Neural progenitor cell (in vitro differentiated cells): ENCODE measurements around the gene SDHA. TPM values are rescaled to one million over a fixed set of nuclear protein-coding genes. Genes with fewer than 3 reads are reported as not detected.

Source experiments
- DNase-seq: peaks from one replicate; pipeline ENCODE4 v3.0.0-alpha.2; 2016; ENCODE audit warnings: low spot score
- H2AFZ ChIP-seq: fragments of 200-600 bp; sonication (generic); replicated peaks from 2 replicates; pipeline ENCODE4 v1.6.1; 2016; ENCODE audit warnings: antibody characterized with exemption
- H3F3A ChIP-seq: fragments of 200-600 bp; sonication (generic); 2 replicates; pipeline ENCODE4 v1.6.1; 2016; ENCODE audit warnings: antibody characterized with exemption, low read depth
- H3K27ac ChIP-seq: fragments of 200-600 bp; sonication (generic); 2 replicates; pipeline ENCODE4 v1.5.1; 2016; ENCODE audit warnings: mild to moderate bottlenecking
- H3K27me3 ChIP-seq: fragments of 200-600 bp; sonication (generic); 2 replicates; pipeline ENCODE4 v1.6.1; 2016; ENCODE audit warnings: mild to moderate bottlenecking, moderate library complexity
- H3K36me3 ChIP-seq: fragments of 200-600 bp; sonication (generic); 2 replicates; pipeline ENCODE4 v1.5.1; 2016
- H3K4me1 ChIP-seq: fragments of 200-600 bp; sonication (generic); 2 replicates; pipeline ENCODE4 v1.6.1; 2016; ENCODE audit warnings: mixed run types
- H3K4me2 ChIP-seq: fragments of 200-600 bp; sonication (generic); 2 replicates; pipeline ENCODE4 v1.6.1; 2016
- H3K4me3 ChIP-seq: fragments of 200-600 bp; sonication (generic); 2 replicates; pipeline ENCODE4 v1.5.1; 2016
- H3K79me2 ChIP-seq: fragments of 200-600 bp; sonication (generic); 2 replicates; pipeline ENCODE4 v1.6.1; 2016; ENCODE audit warnings: low read depth
- H3K9ac ChIP-seq: fragments of 200-600 bp; sonication (generic); 2 replicates; pipeline ENCODE4 v1.6.1; 2016
- H3K9me3 ChIP-seq: fragments of 200-600 bp; sonication (generic); 2 replicates; pipeline ENCODE4 v1.5.1; 2016; ENCODE audit warnings: low read depth
- H4K20me1 ChIP-seq: fragments of 200-600 bp; sonication (generic); 2 replicates; pipeline ENCODE4 v1.6.1; 2016; ENCODE audit warnings: low read depth
- H3K27ac Mint-ChIP-seq: 3 replicates; pipeline ENCODE4 v1.8.0; 2021; ENCODE audit warnings: mixed read lengths
- H3K27me3 Mint-ChIP-seq: 2 replicates; pipeline ENCODE4 v1.8.0; 2022; ENCODE audit warnings: low read depth, mild to moderate bottlenecking, inconsistent platforms, moderate library complexity, mixed read lengths; ENCODE audit not compliant: insufficient read depth
- H3K36me3 Mint-ChIP-seq: 3 replicates; pipeline ENCODE4 v1.8.0; 2021; ENCODE audit warnings: mixed read lengths
- H3K4me1 Mint-ChIP-seq: 3 replicates; pipeline ENCODE4 v1.8.0; 2021; ENCODE audit warnings: mixed read lengths
- H3K4me3 Mint-ChIP-seq: 3 replicates; pipeline ENCODE4 v1.8.0; 2021; ENCODE audit warnings: mild to moderate bottlenecking, moderate library complexity, mixed read lengths
- H3K9me3 Mint-ChIP-seq: 3 replicates; pipeline ENCODE4 v1.8.0; 2020; ENCODE audit warnings: mixed read lengths
- CTCF ChIP-seq: fragments of 200-600 bp; sonication (generic); IDR thresholded peaks from 2 replicates; pipeline ENCODE4 v1.5.1; 2017; ENCODE audit warnings: antibody characterized with exemption, mild to moderate bottlenecking
- EZH2 ChIP-seq: fragments of 200-600 bp; sonication (generic); IDR thresholded peaks from 2 replicates; pipeline ENCODE4 v1.6.1; 2017; ENCODE audit warnings: antibody characterized with exemption, mild to moderate bottlenecking, moderate library complexity
- EZH2phosphoT487 ChIP-seq: fragments of 200-600 bp; sonication (generic); IDR thresholded peaks from 2 replicates; pipeline ENCODE4 v1.6.1; 2017; ENCODE audit warnings: antibody characterized with exemption
- total RNA-seq: library from RNA; depleted of rRNA; stranded (reverse); fragments of >200 nt; gene quantifications from 2 replicates; pipeline ENCODE4 v1.2.3, GENCODE V29; 2015; ENCODE audit warnings: low replicate concordance

The SDHA gene
- total RNA-seq, 1 donor from 2014 or later: 47.1 TPM

DNA sequence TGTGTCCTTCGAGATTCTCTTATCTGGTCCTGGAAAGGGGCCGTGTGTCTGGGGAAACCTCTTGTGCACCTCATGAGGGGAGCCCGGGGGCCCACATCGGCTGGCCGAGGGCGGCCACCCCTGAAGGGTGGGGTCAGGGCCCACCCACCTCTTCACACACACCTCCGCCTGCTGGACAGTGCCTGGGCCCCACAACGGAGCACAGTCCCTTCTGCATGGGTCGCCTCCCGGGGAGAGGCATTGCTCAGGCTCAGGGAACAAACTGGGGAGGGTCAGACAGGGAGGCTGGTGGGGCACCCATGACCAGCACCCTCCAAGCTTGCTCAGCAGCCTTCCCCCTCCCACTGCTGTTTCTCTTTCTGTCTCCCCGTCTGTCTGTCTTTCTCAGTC is 28.1 kb upstream of the SDHA start:
- Histone ChIP-seq H3K9ac (no peak overlapping the region), H3F3A (no peaks in the 10 kb centered on the region), H3K9me3 (no peaks in the 10 kb centered on the region), H2AFZ (no peak overlapping the region), H3K27me3 (no peaks in the 10 kb centered on the region), H3K4me2 (no peak overlapping the region), H3K27ac (no peak overlapping the region), H3K4me3 (no peak overlapping the region), H3K36me3 (no peaks in the 10 kb centered on the region), H3K79me2 (no peaks in the 10 kb centered on the region), H3K4me1 (no peaks in the 10 kb centered on the region), H4K20me1 (peaks cover 16% of the 10 kb centered on the region)
- Mint-ChIP-seq H3K36me3 (no peaks in the 10 kb centered on the region), H3K27ac (no peak overlapping the region), H3K4me3 (no peak overlapping the region), H3K9me3 (no peaks in the 10 kb centered on the region), H3K4me1 (peaks cover 12% of the 10 kb centered on the region), H3K27me3 (peaks cover 5% of the 10 kb centered on the region)
- TF ChIP-seq EZH2 (no peak), EZH2phosphoT487 (no peak), CTCF (no peak)
- no peak for DNase-seq

GRCh38 chr5:190366-191035 is 27.6 kb upstream of the SDHA start:
- peaks cover 5% of the 10 kb centered on the region for H3K27me3 Mint-ChIP-seq
- no peaks in the 10 kb centered on the region for H3K27me3 ChIP-seq
- no peak overlapping the region for H2AFZ ChIP-seq
- H3K27ac Mint-ChIP-seq: no peak overlapping the region
- H4K20me1 ChIP-seq: peaks cover 16% of the 10 kb centered on the region
- H3K9me3 ChIP-seq: no peaks in the 10 kb centered on the region
- H3K4me1 Mint-ChIP-seq: peaks cover 15% of the 10 kb centered on the region
- TF ChIP-seq EZH2: no peak
- TF ChIP-seq CTCF: no peak
- TF ChIP-seq EZH2phosphoT487: no peak
- H3K27ac ChIP-seq: no peak overlapping the region
- H3F3A ChIP-seq: no peaks in the 10 kb centered on the region
- H3K4me3 Mint-ChIP-seq: no peak overlapping the region
- no peaks in the 10 kb centered on the region for H3K4me1 ChIP-seq
- H3K9ac ChIP-seq: no peak overlapping the region
- no peaks in the 10 kb centered on the region for H3K9me3 Mint-ChIP-seq
- no peak overlapping the region for H3K4me2 ChIP-seq
- H3K4me3 ChIP-seq: no peak overlapping the region
- DNase-seq: no peak
- H3K79me2 ChIP-seq: no peaks in the 10 kb centered on the region
- no peaks in the 10 kb centered on the region for H3K36me3 ChIP-seq
- no peaks in the 10 kb centered on the region for H3K36me3 Mint-ChIP-seq

DNA sequence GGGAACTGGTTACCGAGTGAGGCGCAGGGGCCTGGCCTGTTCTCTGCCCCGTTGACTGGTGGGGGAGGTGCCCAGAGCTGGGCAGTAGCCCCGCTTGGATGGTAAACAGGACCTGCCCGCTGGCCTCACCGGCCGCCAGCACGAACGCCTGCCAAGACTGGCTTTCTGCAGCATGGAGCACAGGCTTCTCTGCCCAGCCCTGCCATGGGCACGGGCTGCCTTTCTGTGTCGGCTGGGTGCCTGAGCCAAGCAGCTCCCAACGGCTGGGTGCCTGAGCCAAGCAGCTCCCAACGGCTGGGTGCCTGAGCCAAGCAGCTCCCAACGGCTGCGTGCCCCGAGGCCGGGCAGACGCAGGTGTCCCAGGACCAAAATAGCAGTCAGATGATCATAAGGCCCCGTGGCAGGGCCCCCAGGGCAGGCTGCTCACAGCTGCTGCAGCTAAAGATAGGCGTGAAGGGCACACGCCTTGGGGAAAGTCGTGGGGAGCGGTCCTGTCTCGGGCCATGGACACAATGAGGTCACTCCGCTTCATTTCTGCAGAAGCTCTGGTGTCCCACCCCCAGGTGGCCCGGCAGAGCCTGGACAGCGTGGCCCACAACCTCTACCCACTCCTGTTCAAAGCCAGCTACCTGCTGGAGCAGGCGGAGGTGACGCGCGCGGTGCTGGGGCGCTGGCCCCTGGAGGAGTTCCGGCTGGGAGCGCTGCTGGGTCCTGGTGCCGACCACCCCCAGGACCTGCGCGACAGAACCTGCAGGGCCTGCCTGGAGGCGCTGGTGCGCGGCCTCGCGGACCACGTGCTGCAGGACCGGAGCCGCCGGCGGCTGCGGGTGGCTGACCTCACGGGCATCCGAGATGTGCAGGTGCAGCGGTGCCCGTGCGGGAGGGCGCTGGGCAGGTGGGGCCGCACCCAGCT is 26.8 kb upstream of the SDHA start, which contains the start of gene LRRC14B:
Gene LRRC14B, plus strand, starts transcription at position 460 of the 913 bp plus-strand sequence. Its CDS starts 44 bp downstream, at position 504.
- no peak for DNase-seq
- Histone ChIP-seq H3K27me3 (no peaks in the 10 kb centered on the region), H3K4me1 (no peaks in the 10 kb centered on the region), H3K4me3 (no peak within 1 kb of the TSS), H3K27ac (no peak within 1 kb of the TSS), H3K9ac (no peak within 1 kb of the TSS), H3K79me2 (no peaks in the 10 kb centered on the region), H3F3A (no peaks in the 10 kb centered on the region), H4K20me1 (peaks cover 16% of the 10 kb centered on the region), H3K9me3 (no peaks in the 10 kb centered on the region), H2AFZ (no peak within 1 kb of the TSS), H3K4me2 (no peak within 1 kb of the TSS), H3K36me3 (no peaks in the 10 kb centered on the region)
- Mint-ChIP-seq H3K4me1 (peaks cover 15% of the 10 kb centered on the region), H3K36me3 (no peaks in the 10 kb centered on the region), H3K27me3 (peaks cover 5% of the 10 kb centered on the region), H3K27ac (no peak within 1 kb of the TSS), H3K4me3 (peak within 1 kb of the TSS; percentile 7), H3K9me3 (no peaks in the 10 kb centered on the region)
- TF ChIP-seq EZH2phosphoT487 (no peak), EZH2 (no peak), CTCF (no peak)
